Activated CD8-positive, alpha-beta memory T cell treated with anti-CD3 and anti-CD28 coated beads, Interleukin-2, amount 50 U/mL, for 24 hours (primary cell): ENCODE data around the gene GCG.

Experiments
- DNase-seq: peaks from one replicate; pipeline ENCODE4 v3.0.0-alpha.2; 2020; ENCODE audit errors: extremely low read depth

GCG gene

DNA sequence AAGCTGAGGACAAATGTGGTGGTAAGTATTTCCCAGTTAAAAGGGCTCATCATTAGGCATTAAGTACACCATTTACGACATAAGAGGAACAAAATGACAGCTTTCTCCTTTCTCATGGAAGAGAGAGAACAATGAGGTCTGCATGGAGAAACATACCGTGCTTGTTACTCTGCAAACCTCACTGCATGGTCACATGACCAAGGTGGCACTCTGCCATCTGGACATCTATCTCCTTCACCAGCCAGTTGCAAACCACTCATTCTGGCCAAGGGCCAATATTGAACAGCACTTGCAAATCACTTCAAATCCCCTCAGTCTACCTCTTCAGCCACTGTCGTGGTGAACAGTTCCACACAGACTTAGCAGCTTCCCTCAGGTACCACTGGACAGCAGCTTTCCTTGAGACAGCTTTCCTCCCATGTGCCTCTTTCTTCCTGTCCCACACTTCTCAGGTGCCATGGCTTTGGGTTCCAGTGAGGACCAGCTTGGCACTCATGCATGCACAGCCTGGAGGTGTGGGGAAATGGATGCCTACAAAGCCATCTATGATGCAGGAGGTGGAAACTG is 48.5 kb downstream of the GCG start:
- DNase-seq, result no peak

- DNase-seq, result no peak
Observed at GRCh38 chr2:162100579-162100978, 51.5 kb downstream of the GCG start.

DNA sequence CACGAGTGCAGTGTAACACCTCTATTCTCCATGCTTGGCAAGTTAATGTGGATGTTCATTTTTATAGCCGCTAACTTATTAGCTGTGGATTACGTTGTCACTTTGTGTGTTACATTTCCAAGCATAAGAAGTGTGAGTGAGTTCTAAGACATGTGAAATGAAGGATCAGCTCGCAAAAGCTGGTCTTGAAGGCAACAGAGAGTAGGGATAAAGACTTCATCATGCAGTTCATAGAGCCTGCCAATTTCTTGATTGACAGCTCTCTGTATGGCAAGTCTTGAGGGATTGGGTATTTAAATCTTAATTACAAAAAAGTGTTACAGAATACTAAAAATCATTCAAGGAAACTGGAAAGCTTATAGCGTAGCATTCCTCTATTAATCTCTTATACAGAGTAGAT is 52.2 kb downstream of the GCG start:
- no peak for DNase-seq
